8988T (cell line): Measurements from ENCODE around the gene IL12RB2.

ENCODE experiments used
- DNase-seq: peaks from one replicate; pipeline ENCODE4 v3.0.0; 2011

IL12RB2 gene

DNA sequence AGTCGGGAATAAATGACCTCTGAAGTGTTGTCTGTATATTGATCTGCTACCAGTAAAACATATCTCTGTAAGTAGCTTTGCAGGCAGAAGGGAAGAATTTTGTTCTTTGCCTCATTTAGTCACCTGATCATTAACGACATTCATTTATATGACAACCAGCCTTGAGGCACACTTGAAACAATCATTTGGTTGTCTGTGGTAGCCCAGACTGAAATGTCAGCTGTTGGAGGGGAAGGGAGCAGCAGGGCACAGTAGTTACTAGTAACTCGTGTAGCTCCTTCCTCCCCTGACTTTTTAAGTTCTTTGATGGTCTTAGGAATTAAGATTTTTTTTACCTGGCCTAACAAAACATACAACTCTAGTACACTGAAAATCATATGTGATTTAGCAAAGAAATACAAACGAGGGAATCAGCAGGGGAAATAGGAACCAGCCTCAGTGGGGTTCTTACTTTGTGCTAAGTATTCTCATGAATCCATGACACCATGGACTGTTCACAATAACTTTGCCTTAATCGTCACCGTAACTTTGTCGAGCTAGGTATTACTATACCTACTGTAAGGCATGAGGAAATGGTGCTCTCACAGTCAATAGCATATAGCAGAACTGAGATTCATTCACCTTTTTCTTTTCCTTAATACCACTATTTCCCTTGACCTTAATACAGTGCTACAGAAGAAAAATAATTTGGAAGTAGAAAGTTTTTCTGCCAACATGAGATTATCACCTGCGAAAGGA is 6.4 kb downstream of the IL12RB2 start:
- no peak for DNase-seq

DNA sequence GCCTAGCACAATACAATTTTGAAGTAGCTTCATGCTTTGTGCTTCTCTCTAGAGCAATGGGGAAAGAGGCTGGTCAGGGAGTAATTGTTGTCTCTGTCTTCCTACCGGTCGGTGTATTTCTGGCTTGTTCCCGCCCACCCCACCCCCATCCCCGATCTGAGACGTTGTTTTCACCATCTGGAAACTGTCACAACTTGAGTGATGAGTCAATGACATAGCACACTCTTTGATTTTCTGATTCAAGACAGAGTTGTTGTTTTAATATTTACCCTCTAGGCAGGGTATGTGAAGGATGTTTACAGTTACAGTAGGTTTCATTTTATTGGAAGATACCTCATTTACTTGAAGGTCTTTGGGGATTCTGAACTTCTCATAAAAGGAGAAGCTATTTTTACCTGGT is 7.0 kb downstream of the IL12RB2 start:
- no peak for DNase-seq

DNA sequence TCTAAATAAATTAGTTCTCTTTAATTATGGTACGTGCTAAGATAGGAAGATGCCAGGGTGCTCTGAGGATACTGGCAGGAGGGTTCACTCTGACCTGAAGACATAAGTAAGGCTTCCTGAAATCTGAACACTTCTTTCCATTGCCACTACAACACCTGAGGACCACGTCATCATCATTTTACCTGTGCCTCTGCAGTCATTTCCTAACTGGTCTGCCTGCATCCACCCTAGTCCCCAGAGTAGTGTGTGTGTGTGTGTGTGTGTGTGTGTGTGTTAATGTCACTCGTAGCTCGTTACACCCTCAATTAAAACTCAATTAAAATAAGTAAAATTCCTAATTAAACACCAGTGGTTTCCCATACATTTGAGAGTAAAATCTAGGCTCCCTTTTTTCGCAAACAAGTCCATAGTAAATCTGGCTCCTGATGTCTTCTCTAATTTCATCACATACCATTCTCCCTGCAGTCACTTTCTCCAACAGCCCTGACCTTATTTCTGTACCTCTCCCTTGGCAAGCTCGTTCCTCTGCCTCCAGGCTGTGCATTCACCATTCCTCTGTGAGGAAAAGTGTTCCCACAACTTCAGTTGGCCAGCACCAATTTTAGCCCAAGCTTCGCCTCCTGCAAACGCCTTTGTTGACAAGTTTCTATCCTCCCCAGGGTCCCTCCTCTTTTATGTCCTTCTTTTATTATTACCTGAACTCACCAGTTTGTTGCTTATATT is 8.7 kb downstream of the IL12RB2 start:
- DNase-seq = no peak

DNA sequence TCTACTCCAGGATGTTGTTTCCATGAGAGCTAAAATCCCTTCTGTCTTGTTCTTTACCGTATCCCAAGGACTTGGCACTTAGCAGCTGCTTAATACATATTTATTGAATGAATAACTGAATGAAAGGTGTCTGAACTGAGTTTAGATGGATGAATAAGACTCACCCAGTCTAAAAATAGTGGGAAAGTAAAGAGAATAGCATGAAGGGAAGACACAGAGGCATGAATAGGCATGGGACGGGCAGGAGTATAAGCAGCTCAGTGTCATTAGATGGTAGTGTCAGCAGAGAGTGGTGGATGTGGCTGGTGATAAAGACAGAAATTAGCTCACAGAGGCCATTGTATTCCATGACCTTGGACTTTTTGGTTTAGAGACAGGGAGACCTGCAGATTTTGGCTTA is 9.2 kb downstream of the IL12RB2 start:
- no peak for DNase-seq

DNA sequence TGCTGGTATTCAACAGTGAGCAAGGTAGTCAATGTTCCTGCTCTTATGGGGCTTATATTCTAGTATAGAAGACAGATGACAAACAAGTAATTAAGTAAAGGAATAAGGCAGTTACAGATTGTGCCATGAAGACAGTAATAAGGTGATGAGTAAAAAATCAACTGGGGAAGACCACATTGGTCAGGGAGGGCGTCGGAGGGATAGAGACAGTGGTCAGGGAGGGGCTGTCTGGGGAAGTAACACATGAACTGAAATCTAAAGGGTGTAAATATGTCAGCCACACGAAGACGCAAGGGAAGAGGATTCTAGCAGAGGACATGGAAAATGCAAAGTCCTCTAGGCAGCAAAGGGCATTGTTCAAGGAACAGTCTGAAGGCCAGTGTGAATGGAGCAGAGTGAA is 10.1 kb downstream of the IL12RB2 start:
- DNase-seq = no peak

DNA sequence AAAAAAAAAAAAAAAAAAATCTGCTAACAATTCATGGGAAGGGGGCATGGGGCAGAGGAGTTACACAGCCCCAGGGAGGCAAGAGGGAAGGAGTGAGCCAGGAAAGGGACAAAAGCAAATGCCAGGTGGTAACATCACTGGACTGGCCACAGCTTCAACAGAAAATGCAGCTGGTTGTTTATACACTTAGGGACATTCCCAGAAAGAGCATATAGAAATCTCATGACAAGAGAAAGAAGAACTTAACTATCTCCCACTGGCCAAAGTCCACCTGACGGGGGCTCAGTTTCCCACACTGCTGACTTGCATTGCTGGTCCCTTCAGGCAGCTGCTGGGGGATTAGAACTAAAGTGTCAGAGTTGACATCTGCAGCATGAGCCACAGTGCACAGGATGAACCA is 14.8 kb downstream of the IL12RB2 start:
- no peak for DNase-seq

DNA sequence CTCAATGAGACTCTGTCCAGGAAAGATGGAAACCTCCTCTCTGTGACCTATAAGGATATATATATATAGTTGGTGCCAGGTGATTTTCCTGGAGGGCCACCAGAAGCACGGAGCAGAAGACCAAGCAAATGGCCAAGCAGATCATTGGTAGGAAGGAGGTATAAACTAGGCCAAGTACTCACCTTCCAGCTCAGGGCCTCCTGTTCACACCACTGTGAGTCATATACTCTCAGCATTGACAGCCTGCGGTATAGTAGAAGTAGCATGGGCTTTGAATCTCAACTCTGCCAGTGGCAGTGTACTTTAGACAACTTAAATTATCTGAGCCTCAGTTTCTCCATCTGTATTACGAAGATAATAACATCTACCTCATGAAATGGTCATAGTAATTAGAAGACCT is 15.4 kb downstream of the IL12RB2 start:
- DNase-seq = no peak

DNA sequence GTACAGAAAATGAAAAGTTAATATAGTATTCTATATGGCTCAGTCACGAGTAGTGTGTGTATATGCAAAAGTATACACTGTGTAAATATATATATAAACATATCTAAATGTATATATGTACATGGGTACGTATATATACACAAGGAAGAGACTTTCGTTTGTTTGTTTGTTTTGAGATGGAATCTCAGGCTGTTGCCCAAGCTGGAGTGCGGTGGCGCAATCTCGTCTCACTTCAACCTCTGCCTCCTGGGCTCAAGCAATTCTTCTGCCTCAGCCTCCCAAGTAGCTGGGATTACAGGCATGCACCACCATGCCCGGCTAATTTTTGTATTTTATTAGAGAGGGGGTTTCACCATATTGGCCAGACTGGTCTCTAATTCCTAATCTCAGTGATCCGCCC is 16.4 kb downstream of the IL12RB2 start:
- DNase-seq = no peak

DNA sequence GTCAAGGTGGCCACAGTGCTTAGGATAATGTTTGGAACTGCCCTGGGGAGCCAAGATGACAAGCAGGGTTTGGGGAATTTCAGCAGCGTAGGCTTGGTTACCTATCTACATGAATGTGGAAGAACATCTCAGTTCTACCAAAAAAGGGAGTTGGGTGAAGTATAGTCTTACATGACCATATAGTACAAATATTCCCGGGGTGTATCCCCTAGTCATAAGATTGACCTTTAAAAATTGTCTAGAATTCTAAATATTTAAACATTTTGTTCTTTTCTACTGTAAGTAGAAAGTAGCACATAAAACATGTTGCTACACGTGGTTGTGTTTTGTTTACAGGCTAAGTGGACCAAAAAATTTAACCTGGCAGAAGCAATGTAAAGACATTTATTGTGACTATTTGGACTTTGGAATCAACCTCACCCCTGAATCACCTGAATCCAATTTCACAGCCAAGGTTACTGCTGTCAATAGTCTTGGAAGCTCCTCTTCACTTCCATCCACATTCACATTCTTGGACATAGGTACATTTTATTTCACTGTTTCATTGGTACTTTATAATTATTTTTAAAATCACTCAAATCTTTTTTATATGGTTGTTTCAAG is 20.3 kb downstream of the IL12RB2 start:
- DNase-seq = no peak

DNA sequence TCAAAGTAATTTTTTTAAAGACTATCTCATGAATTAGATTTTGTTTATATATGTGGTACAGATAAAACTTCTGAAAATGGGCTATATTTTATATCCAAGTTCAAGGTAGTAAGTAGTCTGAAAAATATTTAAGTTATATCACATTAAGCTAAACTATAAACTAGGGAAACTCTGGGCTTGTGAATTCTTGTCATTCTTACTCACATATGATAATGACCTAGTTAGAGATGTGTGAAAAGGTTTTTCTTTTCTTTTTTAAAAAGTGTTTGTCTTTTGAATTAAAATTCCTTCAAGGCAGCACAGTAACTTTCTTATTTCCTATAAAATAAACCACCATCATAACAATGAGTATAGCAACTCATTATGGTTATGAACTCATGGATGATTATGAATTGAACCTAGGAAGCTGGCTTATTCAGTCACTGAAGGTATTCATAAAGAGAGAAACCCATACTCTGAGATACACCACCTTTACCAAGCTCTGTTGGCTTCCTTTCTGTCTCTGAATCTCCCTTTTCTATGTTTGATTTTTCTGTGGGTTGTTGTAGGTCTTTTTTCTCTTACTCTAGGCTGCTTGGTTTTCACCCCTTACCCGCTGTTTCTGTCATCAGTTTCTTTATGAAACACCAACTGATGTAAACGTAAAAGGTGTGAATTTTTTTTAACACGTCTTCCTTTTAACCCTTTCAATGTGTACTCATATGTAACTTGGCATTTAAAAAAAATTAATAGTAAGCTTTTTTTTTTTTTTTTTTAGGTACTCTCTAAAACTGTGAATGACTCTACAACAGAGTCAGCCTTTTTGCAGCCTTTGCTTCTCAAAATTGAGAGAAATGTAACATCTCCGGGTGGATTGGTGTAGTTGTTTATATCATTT is 25.2 kb downstream of the IL12RB2 start:
- no peak for DNase-seq

DNA sequence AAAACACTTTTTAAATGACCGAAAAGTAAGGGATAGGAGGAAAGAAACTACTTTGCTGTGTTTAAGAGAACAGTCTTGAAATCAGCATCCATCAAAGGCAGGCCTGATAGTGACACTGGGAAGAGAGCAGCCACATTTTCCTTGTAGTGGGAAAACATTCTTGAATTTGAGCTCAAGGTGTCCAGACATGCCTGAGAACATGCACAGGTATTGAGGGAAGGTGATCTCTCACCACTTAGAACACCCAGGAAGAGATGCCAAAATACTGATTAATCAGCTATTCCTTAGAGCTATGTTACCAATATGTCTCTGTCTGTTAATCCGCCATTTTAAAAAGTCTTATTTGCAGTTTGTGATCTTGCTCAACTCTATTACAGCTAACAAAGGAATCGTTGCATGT is 25.9 kb downstream of the IL12RB2 start:
- DNase-seq = no peak

DNA sequence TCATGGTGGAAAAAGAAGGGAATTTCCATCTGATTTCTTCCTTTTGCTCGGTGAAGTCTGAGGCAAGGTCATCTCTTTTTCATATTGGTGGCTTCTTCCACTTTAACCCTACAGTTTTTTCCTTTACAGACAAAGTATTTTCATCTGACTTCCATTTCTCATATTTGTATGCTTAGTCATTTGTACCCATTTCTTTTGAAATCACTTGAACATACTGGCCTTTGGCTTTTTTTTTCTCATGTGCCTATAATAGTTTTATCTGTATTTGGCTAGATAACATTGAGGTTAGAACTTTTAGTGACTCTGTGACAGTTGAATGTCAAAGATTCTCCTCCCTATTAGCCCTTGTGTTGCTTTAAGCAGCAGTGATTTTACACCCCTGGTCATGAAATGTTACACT is 27.7 kb downstream of the IL12RB2 start:
- DNase-seq = no peak

DNA sequence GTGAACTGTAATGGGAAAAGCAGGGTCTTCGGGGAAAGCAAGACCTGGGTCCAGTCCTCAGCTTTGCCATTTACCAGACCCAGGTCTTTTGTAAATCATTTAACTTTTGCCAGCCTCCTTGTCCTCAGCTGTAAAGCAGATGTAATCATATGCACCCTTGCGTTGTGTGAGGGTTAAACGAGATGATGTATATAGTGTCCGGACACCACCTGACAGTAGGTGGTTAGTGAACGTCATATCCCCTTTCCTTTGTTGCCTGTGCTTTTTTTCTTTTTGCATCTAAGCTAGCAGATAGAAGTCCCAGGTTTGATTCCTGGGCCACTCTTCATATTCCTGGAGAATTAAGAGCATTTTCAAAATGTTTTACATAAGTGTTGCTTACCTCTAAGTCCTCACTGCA is 28.5 kb downstream of the IL12RB2 start:
- no peak for DNase-seq

DNA sequence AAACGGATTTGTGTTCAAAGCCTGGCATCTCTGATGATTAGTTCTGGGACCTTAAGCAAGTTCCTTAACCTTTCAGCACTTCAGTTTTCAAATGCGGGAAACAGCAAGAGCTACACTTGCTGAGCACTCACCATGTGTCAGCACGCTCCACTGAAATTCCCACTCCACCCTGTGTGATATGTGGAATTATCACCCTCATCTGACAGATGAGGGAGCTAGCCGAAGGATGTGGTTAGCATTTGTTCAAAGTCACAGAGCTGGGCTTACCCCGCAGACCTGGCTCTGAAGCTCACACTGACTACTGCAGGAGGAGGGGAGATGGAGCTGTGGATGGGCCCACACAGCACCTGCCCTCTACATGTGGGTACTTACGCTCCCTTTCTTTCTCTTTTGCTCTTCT is 29.1 kb downstream of the IL12RB2 start:
- DNase-seq = no peak

DNA sequence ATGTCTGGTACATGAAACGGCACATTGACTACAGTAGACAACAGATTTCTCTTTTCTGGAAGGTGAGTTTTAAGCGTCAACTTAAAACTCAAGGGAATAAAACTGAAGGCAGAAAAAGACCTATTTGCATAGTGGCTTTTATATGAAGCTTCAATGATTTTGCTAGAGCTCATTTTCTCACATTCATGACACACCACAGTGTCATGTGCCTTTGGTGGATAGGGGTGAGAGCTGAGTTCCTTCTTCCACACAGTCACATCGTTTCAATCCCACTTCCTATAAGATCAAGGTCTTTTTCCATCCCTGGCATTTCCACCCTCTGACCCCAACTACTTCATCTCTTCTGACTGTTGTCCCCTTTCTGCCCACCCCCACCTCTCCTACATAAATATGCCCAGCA is 31.0 kb downstream of the IL12RB2 start:
- no peak for DNase-seq

DNA sequence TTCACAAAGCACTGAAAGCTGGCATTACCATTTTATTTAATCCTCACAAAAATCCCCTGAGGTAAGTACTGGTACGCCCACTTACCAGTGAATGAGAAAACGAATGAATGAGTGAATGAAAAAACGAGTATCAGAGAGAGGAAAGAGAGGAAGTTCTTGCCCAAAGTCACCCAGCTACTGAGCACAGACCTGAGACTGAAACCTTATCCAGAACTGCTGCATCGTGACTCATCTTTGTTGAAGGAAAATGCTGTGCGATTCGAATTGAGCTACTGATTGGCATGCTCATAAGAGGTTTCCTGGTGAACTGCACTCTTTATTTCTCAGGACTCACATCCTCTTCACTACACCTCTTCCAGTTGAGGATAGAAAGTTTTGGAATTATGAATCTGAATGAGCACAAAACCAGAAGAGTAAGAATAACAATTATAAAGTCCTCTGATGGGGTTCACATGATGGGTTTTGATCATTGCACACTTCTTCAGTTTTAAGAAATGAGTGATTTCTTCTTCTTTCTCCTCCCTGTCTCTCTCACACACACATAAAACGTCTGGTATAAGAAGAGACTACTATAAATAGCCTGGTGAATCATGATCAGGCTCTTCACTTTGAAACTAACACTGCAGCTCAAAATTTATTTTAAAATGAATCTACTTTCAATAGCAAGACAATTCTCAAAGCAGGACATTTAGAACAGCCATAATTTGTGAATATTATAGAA is 32.1 kb downstream of the IL12RB2 start:
- DNase-seq = no peak

DNA sequence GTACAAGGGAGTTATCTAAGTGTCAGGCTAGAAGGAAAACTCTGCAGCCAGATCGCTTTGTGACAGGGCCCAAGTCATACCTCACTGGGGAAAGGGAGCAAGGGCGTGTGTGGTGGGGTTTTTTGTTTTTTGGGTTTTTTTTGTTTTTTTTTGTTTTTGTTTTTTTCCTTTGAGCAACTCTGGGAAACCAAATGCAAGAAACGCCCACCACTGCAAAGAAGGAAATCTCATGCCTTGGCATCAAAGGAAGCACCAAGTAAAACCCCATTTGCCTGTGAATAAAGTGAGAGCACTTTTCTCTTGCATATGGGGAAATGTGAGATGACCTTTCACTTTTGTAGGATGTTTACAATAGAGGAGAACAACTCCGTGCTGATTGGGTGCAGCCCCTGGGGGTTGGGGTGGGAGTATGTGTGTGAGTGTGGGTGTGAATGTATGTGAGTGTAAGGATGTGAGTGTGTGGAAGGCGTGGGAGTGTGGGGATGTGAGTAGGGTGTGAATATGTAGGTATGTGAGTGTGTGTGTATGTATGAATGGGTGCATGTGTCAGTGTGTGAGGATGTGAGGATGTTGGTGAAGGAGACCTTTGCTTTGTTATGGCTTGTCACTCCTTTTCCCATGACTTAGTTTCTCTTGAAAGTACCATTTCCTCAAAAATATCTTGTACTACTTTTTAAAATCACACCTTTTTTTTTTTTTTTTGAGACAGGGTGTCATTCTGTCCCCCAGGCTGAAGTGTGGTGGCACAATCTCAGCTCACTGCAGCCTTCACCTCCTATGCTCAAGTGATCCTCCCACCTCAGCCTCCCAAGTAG is 34.6 kb downstream of the IL12RB2 start:
- no peak for DNase-seq

DNA sequence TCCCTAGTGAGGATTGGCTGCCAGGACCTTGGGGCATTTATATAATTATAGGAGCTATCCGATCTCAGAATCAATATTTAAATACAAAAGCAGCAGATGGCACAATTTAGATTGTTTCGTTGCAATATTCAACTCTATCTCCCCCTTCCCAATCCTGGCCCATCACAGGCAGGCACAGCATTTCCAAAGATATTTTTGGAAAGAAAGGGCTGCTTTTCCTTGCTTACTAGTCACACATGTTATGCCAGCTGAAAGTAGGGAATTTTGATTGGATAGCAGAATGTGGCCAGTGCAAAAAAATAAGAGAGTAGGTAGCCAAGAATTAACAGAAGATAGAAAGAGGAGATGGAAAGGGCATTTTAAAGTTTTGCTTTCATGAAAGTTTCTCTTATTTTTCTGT is 37.9 kb downstream of the IL12RB2 start:
- no peak for DNase-seq

DNA sequence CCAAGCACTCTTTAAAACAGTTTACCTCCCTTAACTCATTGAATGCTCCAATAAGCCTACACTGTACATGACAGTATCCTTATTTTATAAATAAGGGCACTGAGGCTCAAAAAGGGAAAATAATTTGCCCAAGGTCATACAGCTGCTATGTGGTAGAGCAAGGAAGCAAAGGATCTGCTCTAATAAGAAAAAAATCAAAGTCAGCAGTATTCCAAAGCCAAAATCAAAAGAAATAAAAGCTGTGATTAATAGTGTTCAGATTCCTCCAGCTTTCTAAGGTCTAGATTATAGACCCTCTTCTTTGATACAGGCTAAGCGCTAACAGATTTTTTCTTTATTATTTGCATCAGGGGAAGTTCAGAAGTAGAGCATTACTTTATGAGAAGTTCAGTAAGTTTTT is 39.3 kb downstream of the IL12RB2 start:
- DNase-seq = no peak

DNA sequence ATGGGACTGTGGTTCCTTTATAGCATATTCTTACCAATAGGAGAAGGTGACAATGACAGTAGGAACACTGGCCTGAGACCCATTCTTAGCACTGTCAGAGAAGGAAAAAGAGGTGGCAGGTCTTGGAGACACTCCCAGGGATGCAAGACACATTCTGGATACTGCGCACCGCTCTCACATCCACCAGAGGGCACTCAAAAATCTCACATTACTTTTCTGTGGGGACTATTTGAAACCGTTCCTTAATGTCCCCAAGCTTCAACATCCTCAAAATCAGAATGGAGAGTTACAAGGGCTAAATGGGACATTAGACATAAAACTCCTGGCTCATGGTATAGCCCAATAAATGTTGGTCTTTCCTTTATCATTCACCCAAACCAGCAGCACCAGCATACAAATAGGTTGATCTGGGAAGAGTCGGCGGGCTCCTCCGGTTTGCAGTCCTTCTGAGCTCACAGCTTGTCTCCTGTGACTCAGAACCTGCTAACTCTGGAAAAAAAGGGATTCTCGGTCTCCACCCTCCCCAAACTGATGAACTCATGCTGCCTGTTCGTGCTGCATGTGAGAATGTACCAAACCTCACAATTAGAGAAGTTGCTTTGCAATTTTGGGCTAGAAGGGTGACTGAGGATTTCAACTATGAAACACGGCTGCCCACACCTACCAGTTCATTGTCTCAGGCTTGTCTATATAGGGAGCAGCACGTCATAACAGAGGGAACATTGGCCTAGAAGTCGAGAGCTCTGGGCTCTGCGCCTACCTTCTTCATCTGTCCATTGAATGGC is 40.2 kb downstream of the IL12RB2 start:
- peak; percentile 11 for DNase-seq
